GM12801 (cell line): ENCODE results near the gene RBM34.

Experiments
- CTCF ChIP-seq: IDR thresholded peaks from one replicate; pipeline ENCODE4 v1.5.1; 2011; ENCODE audit warnings: control low read depth; ENCODE audit not compliant: insufficient read length; ENCODE audit errors: extremely low read depth

RBM34 gene

GRCh38 chr1:235124665-235125064, 36.4 kb downstream of the RBM34 start:
- no peak for TF ChIP-seq CTCF

DNA sequence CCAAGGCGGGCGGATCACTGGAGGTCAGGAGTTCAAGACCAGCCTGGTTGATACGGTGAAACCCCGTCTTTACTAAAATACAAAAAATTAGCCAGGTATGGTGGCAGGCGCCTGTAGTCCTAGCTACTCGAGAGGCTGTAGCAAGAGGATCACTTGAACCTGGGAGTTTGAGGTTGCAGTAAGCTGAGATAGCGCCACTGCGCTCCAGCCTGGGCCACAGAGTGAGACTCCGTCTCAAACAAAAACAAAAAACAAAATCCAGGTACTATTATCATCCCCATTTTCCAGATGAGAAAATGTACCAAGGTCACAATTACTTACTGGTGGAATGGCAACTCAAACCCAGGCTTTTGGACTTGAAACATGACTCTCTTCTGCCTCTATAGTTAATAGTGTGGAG, 36.9 kb downstream of the RBM34 start:
- TF ChIP-seq CTCF = no peak

DNA sequence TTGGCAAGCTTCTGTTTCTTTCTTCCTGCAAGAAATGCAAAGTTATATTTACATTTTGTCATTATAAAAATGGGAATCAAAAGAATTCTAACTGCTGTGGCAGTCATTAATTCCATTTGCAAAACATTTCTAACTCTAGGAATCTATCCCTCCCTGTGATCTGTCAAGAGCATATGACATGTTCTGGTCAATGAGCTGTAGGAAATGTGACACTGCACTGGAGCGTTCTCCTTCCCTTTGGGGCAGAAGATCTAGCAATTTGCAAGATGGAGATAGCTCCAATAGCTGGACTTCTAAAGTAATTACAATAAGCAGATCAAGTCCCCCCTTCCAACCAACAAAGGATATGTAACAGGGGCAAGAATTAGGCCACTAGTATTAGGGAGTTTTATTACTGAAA, 38.7 kb downstream of the RBM34 start:
- no peak for TF ChIP-seq CTCF

DNA sequence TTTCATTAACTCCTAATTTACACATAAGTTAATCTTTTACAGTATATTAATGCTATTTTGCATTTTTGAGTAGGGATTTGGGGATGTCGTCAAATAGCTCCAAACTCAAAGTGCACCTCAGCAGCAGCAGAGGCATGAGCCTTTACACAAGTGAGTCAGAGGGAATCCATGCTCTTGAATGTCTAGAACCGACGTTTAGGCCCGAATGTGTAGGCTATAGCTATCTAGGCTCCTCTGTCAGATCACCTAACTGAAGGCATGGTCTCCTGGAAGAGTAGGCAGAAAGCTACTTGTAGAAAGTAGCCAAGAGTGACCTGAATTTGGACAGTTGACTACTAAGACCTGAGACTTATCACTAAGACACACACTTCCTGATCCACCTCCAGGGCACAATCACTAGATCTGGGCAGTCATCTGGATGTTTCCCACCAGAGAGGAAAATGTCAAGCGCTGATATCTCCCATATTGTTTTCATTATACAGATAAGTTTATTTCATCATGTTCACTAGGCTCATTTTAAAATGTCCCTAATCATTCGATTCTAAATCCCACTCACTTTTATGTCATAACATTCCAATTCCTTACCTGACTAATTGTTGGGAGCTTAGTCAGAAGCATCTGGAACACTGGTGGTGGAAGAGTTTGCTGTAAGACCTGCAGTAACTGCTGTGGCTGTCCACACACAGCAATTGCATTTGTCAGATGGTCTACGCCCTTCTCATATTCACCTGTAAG, 47.7 kb downstream of the RBM34 start:
- no peak for TF ChIP-seq CTCF

GRCh38 chr1:235112297-235113182, 48.5 kb downstream of the RBM34 start:
- TF ChIP-seq CTCF = no peak

- TF ChIP-seq CTCF = no peak
Observed at GRCh38 chr1:235111107-235111506, 49.9 kb downstream of the RBM34 start.

- no peak for TF ChIP-seq CTCF
Observed at GRCh38 chr1:235108876-235109275, 52.2 kb downstream of the RBM34 start.
